PC-9 (cell line): ENCODE results near the gene AFF2. TPM values are rescaled to one million over a fixed set of nuclear protein-coding genes. Genes with fewer than 3 reads are reported as not detected.

Source experiments
- BruUV-seq: library from RNA; stranded (reverse); fragments of 400-500 nt; replicated peaks from 2 replicates; lab custom pipeline; 2021; lab: Mats Ljungman, UMichigan
- CTCF ChIA-PET: fragments of 300-600 bp; sonication (Branson Sonifier 250); formaldehyde crosslinking; loops from one replicate; lab custom pipeline; 2022; ENCODE audit warnings: antibody characterized with exemption; lab: Charles Lee
- POLR2A ChIA-PET: fragments of 300-600 bp; sonication (Branson Sonifier 250); formaldehyde crosslinking; loops from one replicate; lab custom pipeline; 2022; ENCODE audit warnings: antibody characterized with exemption; ENCODE audit not compliant: unreplicated experiment; lab: Charles Lee
- DNase-seq, 2 experiments: peaks; one replicate each; pipeline versions ENCODE4 v3.0.0 to v3.0.0-alpha.2; 2015 to 2022; ENCODE audit warnings: mixed read lengths in 1 of 2
- H2AFZ ChIP-seq: fragments of 200-600 bp; sonication (generic); 2 replicates; pipeline ENCODE4 v1.8.1; 2017; ENCODE audit warnings: antibody characterized with exemption
- H3F3A ChIP-seq: fragments of 200-600 bp; sonication (generic); 2 replicates; pipeline ENCODE4 v1.8.1; 2017; ENCODE audit warnings: antibody characterized with exemption, mild to moderate bottlenecking, low read depth; ENCODE audit not compliant: insufficient read depth
- H3K27ac ChIP-seq: fragments of 200-600 bp; sonication (generic); 2 replicates; pipeline ENCODE4 v1.6.1; 2016; ENCODE audit warnings: mixed run types
- H3K27me3 ChIP-seq: fragments of 200-600 bp; sonication (generic); 2 replicates; pipeline ENCODE4 v1.6.1; 2016; ENCODE audit warnings: low read depth, mixed run types; ENCODE audit not compliant: insufficient read depth
- H3K36me3 ChIP-seq: fragments of 200-600 bp; sonication (generic); 2 replicates; pipeline ENCODE4 v1.6.1; 2016; ENCODE audit warnings: low read depth, mixed run types
- H3K4me1 ChIP-seq: fragments of 200-600 bp; sonication (generic); replicated peaks from 2 replicates; pipeline ENCODE4 v1.6.1; 2016; ENCODE audit warnings: mixed run types; ENCODE audit not compliant: insufficient read depth
- H3K4me2 ChIP-seq: fragments of 200-600 bp; sonication (generic); 2 replicates; pipeline ENCODE4 v1.6.1; 2017; ENCODE audit warnings: mixed run types
- H3K4me3 ChIP-seq: fragments of 200-600 bp; sonication (generic); 2 replicates; pipeline ENCODE4 v1.6.1; 2016; ENCODE audit warnings: mixed run types
- H3K79me2 ChIP-seq: fragments of 200-600 bp; sonication (generic); 2 replicates; pipeline ENCODE4 v1.6.1; 2017; ENCODE audit warnings: low read depth, mixed run types
- H3K9me2 ChIP-seq: fragments of 200-600 bp; sonication (generic); 2 replicates; pipeline ENCODE4 v1.8.1; 2017; ENCODE audit warnings: mild to moderate bottlenecking; ENCODE audit not compliant: insufficient read depth
- H3K9me3 ChIP-seq: fragments of 200-600 bp; sonication (generic); 2 replicates; pipeline ENCODE4 v1.8.1; 2016; ENCODE audit warnings: low read depth; ENCODE audit not compliant: insufficient read depth
- H4K20me1 ChIP-seq: fragments of 200-600 bp; sonication (generic); 2 replicates; pipeline ENCODE4 v1.8.1; 2017; ENCODE audit not compliant: insufficient read depth
- EZH2 ChIP-seq: fragments of 200-600 bp; sonication (generic); IDR thresholded peaks from 2 replicates; pipeline ENCODE4 v1.8.0; 2017; ENCODE audit warnings: antibody characterized with exemption, low read depth
- intact Hi-C: fragments of 100-400 bp; cut with micrococcal nuclease; formaldehyde crosslinking; loops from one replicate; pipeline ENCODE4 v1.10.0; 2022; ENCODE audit not compliant: unreplicated experiment
- total RNA-seq: library from RNA; stranded (reverse); gene quantifications from 2 replicates; pipeline ENCODE4 v1.2.3, GENCODE V29; 2021
- TF ChIP-seq, protein P1 (sequence below): fragments of 200-600 bp; sonication (generic); conservative IDR thresholded peaks from 2 replicates; pipeline ENCODE4 v1.6.1; 2017; ENCODE audit warnings: mixed run types, antibody characterized with exemption, mild to moderate bottlenecking, moderate library complexity

AFF2 gene
- total RNA-seq, 1 experiment from 2014 or later: not detected

- ChIA-PET POLR2A (no interaction called here), CTCF (no interaction called here)
- no peaks in the 10 kb centered on the region for H3K4me1 ChIP-seq
- H3K79me2 ChIP-seq: no peaks in the 10 kb centered on the region
- DNase-seq: no peak
- no TSS peak for BruUV-seq
- H3K27ac ChIP-seq: no peak overlapping the region
- 0 out of 2 replicates have a peak, but pooled peaks cover 14% of the 10 kb centered on the region for H3K27me3 ChIP-seq
- no peaks in the 10 kb centered on the region for H4K20me1 ChIP-seq
- TF ChIP-seq, protein P1, sequence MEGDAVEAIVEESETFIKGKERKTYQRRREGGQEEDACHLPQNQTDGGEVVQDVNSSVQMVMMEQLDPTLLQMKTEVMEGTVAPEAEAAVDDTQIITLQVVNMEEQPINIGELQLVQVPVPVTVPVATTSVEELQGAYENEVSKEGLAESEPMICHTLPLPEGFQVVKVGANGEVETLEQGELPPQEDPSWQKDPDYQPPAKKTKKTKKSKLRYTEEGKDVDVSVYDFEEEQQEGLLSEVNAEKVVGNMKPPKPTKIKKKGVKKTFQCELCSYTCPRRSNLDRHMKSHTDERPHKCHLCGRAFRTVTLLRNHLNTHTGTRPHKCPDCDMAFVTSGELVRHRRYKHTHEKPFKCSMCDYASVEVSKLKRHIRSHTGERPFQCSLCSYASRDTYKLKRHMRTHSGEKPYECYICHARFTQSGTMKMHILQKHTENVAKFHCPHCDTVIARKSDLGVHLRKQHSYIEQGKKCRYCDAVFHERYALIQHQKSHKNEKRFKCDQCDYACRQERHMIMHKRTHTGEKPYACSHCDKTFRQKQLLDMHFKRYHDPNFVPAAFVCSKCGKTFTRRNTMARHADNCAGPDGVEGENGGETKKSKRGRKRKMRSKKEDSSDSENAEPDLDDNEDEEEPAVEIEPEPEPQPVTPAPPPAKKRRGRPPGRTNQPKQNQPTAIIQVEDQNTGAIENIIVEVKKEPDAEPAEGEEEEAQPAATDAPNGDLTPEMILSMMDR: no peak
- intact Hi-C loops: no loop called here
- no peak overlapping the region for H3K4me3 ChIP-seq
- no peaks in the 10 kb centered on the region for H3K36me3 ChIP-seq
- no peak overlapping the region for H2AFZ ChIP-seq
- no peaks in the 10 kb centered on the region for H3K9me3 ChIP-seq
- H3K9me2 ChIP-seq: no peaks in the 10 kb centered on the region
- H3K4me2 ChIP-seq: no peak overlapping the region
- H3F3A ChIP-seq: no peaks in the 10 kb centered on the region
These were observed 16.8 kb downstream of the AFF2 start for GRCh38 chrX:148517176-148517575.

- H3K27me3 ChIP-seq: peaks cover 16% of the 10 kb centered on the region; the same call in 1 of the 2 replicates
- CTCF ChIA-PET: no interaction called here
- no peaks in the 10 kb centered on the region for H3K4me1 ChIP-seq
- H4K20me1 ChIP-seq: no peaks in the 10 kb centered on the region
- no peaks in the 10 kb centered on the region for H3K9me2 ChIP-seq
- H3F3A ChIP-seq: no peaks in the 10 kb centered on the region
- no peak overlapping the region for H3K4me2 ChIP-seq
- H3K4me3 ChIP-seq: no peak overlapping the region
- no peaks in the 10 kb centered on the region for H3K79me2 ChIP-seq
- no peak for DNase-seq
- no peak for TF ChIP-seq EZH2
- TF ChIP-seq, protein P1: no peak
- no peak overlapping the region for H2AFZ ChIP-seq
- H3K36me3 ChIP-seq: no peaks in the 10 kb centered on the region
- intact Hi-C loops: no loop called here
- no peak overlapping the region for H3K27ac ChIP-seq
- POLR2A ChIA-PET: no interaction called here
- BruUV-seq: no TSS peak
- no peaks in the 10 kb centered on the region for H3K9me3 ChIP-seq
These were observed 21.6 kb downstream of the AFF2 start for GRCh38 chrX:148522006-148522405.

DNA sequence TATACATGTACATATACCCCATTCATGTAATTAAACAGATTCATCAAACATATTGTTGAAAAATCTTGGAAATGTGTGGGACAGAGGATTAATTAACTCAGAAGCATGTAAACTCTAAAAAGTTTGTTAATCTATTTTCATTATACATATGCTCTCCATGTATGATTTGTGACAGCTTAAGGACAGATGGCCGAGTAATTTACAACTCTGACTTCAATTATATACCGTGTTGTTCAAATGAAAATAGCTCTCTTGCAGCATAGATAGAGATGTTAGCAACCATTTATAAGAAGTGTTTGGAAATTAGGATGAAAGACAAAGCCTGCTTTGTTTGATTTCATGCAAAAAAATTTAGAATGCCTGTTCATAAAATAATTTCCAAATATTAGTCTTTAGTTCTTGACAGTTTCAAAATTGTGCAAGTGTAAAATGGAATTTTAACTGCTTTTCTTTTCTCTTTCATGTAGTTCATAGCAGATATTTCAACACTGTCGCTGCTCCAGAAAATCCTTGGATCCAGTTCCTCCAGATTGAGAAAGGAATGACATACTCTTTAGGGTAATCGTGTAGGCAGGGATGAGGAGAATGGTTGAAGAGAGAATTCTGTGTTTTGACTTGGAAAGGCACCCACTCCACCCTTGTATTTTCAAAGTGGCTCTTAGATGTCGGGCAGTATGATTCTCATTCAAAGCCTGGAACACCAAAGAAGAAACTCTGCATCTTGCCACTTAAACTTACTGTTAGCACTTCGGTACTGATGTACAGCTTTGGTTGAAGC, 23.1 kb downstream of the AFF2 start:
- H2AFZ ChIP-seq: no peak overlapping the region
- H4K20me1 ChIP-seq: no peaks in the 10 kb centered on the region
- POLR2A ChIA-PET: no interaction called here
- no peaks in the 10 kb centered on the region for H3F3A ChIP-seq
- no peak overlapping the region for H3K4me2 ChIP-seq
- TF ChIP-seq EZH2: no peak
- TF ChIP-seq, protein P1: no peak
- H3K27ac ChIP-seq: no peak overlapping the region
- H3K9me3 ChIP-seq: no peaks in the 10 kb centered on the region
- H3K4me3 ChIP-seq: no peak overlapping the region
- H3K79me2 ChIP-seq: no peaks in the 10 kb centered on the region
- BruUV-seq: no TSS peak
- no peaks in the 10 kb centered on the region for H3K9me2 ChIP-seq
- H3K4me1 ChIP-seq: no peaks in the 10 kb centered on the region
- CTCF ChIA-PET: no interaction called here
- intact Hi-C loops: no loop called here
- H3K27me3 ChIP-seq: peaks cover 16% of the 10 kb centered on the region; the same call in 1 of the 2 replicates
- no peak for DNase-seq
- no peaks in the 10 kb centered on the region for H3K36me3 ChIP-seq
